ENCODE data around the gene CLDN1. TPM values are rescaled to one million over a fixed set of nuclear protein-coding genes. Genes with fewer than 3 reads are reported as not detected.

Gene CLDN1
- polyA plus RNA-seq, 1 of the 3 experiments (the other 2 are of a cell fraction) = 0.82 TPM

GRCh38 chr3:190330936-190331734 lies 8.9 kb upstream of the CLDN1 start (continued):
- TF ChIP-seq NRF1 (IDR thresholded peaks at IDR 0.05; ENCODE audit: low read depth, low read length) = no peak

- Histone ChIP-seq H3K9me2 (no peaks in the 10 kb centered on the region), H3K27me3 (ENCODE audit: insufficient read depth) (peaks cover 28% of the 10 kb centered on the region), H3F3A (replicated peaks; ENCODE audit: insufficient read depth) (no peaks in the 10 kb centered on the region), H4K20me1 (ENCODE audit: insufficient read depth) (no peaks in the 10 kb centered on the region), H3K4me2 (no peak overlapping the region), H3K36me3 (replicated peaks in 1 of 2; ENCODE audit: control insufficient read depth in 1 of 2, insufficient read depth in 2 of 2, low read length in 1 of 2) (no peaks in the 10 kb centered on the region), H3K4me1 (ENCODE audit: control insufficient read depth in 1 of 2, insufficient read depth in 2 of 2, low read depth in 1 of 2, low read length in 1 of 2) (peaks cover 2 to 10% of the 10 kb centered on the region in 2 experiments; a peak in 2 of 4 replicates), H3K79me2 (ENCODE audit: insufficient read depth) (no peaks in the 10 kb centered on the region), H3K9me3 (no peaks in the 10 kb centered on the region), H3K9ac (no peak overlapping the region), H3K27ac (ENCODE audit: low read depth in 2 of 2, low read length in 1 of 2) (no peak overlapping the region), H3K4me3 (ENCODE audit: low read depth in 2 of 2, low read length in 1 of 2) (no peak overlapping the region), H2AFZ (ENCODE audit: low read depth) (no peak overlapping the region)
- TF ChIP-seq ZBTB33 (IDR thresholded peaks at IDR 0.05; ENCODE audit: borderline replicate concordance, low read depth) = no peak
- TF ChIP-seq FOXM1 (IDR thresholded peaks at IDR 0.05; ENCODE audit: low read depth) = no peak
- TF ChIP-seq CHD2 (IDR thresholded peaks at IDR 0.05; ENCODE audit: low read length, partially characterized antibody) = no peak
- TF ChIP-seq RFX5 (IDR thresholded peaks at IDR 0.05; ENCODE audit: low read length) = no peak
- TF ChIP-seq EZH2phosphoT487 (IDR thresholded peaks at IDR 0.05; ENCODE audit: borderline replicate concordance, low read depth) = no peak
- no peak for TF ChIP-seq PBX3 (IDR thresholded peaks at IDR 0.05)
- no peak for TF ChIP-seq GATA2 (CRISPR knock-in tag; IDR thresholded peaks at IDR 0.05)
- TF ChIP-seq, protein P1, sequence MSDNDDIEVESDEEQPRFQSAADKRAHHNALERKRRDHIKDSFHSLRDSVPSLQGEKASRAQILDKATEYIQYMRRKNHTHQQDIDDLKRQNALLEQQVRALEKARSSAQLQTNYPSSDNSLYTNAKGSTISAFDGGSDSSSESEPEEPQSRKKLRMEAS (IDR thresholded peaks at IDR 0.05; ENCODE audit: low read depth) = no peak
- no peak for TF ChIP-seq RXRA (IDR thresholded peaks at IDR 0.05; ENCODE audit: borderline replicate concordance, low read depth)
- no peak for TF ChIP-seq SMC3 (IDR thresholded peaks at IDR 0.05; ENCODE audit: low read depth, low read length)
- TF ChIP-seq SIN3A (IDR thresholded peaks at IDR 0.05; ENCODE audit: borderline replicate concordance, low read depth, low read length) = no peak
- WGBS (ENCODE audit: low lambda C conversion rate) = 12% methylated on average over 4 of the region's 4 CpGs
- ChIA-PET CTCF (no interaction called here), POLR2A (no interaction called here)
- DNase-seq = no peak
Measured at GRCh38 chr3:190326930-190327329, 4.7 kb upstream of the CLDN1 start.

Measured in SK-N-SH (cell line).